Omental fat pad (tissue), 4 donors: Measurements from ENCODE around the gene TMEM147. TPM values are rescaled to one million over a fixed set of nuclear protein-coding genes. Genes with fewer than 3 reads are reported as not detected.

Source experiments
- ATAC-seq: fragments of 150-250 bp; one replicate; pipeline ENCODE4 v1.9.1; 2016; ENCODE audit warnings: mild to moderate bottlenecking, moderate library complexity; ENCODE audit not compliant: low FRiP score
- DNase-seq: peaks from one replicate; pipeline ENCODE4 v3.0.0-alpha.2; 2019; ENCODE audit warnings: low spot score
- total RNA-seq, 4 donors: library from RNA; depleted of rRNA; stranded (reverse); fragments of >200 nt; gene quantifications; one replicate each; pipeline ENCODE4 v1.1.0, GENCODE V29; 2016
- TF ChIP-seq, protein P1 (sequence below), 3 donors: fragments of 450-650 bp; IDR thresholded peaks; one replicate each; pipeline ENCODE4 v1.5.1; 2016 to 2017; ENCODE audit warnings: antibody characterized with exemption in 3 of 3, mild to moderate bottlenecking in 3 of 3, moderate library complexity in 2 of 3

TMEM147 gene
- total RNA-seq, 4 donors from 2014 or later: 67.1 to 114 (median 74.5) TPM

DNA sequence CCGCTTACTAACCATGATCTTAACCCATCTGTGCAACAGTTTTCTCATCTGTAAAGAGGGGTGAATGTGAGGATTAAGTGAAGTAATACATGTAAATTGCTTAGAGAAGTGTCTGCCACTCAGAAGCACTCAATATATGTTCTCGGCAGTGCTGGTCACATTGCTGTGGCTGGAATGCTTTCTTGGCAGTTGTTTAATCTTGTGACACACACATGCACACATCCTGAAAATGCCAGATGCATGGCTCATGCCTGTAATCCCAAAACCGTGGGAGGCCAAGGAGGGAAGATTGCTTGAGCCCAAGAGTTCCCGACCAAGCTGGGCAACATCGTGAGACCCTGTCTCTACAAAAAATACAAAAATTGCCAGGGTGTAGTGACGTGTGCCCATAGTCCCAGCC lies 27.1 kb upstream of the TMEM147 start:
- TF ChIP-seq, protein P1, sequence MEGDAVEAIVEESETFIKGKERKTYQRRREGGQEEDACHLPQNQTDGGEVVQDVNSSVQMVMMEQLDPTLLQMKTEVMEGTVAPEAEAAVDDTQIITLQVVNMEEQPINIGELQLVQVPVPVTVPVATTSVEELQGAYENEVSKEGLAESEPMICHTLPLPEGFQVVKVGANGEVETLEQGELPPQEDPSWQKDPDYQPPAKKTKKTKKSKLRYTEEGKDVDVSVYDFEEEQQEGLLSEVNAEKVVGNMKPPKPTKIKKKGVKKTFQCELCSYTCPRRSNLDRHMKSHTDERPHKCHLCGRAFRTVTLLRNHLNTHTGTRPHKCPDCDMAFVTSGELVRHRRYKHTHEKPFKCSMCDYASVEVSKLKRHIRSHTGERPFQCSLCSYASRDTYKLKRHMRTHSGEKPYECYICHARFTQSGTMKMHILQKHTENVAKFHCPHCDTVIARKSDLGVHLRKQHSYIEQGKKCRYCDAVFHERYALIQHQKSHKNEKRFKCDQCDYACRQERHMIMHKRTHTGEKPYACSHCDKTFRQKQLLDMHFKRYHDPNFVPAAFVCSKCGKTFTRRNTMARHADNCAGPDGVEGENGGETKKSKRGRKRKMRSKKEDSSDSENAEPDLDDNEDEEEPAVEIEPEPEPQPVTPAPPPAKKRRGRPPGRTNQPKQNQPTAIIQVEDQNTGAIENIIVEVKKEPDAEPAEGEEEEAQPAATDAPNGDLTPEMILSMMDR (IDR thresholded peaks at IDR 0.05): no peak
- DNase-seq (no peak), ATAC-seq (no peak)

DNA sequence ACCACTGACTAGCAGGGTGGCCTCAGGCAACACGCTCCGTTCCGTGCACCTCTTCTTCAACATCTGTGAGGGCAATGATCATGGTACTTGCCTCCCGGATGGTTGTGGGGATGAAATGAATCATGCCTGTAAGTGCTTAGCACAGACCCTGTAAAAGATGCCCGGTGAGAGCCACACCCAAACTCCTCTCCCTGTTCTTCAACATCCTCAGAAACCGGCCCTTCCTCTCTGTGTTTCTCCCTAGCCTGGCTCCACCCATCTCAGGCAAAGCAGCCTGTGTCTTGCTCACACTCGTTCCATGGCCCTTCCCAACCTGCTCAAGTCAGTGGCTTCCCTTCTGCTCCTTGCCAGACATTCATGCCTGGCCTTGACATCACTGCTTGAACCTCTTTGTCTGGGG lies 26.1 kb upstream of the TMEM147 start:
- ATAC-seq (no peak), DNase-seq (no peak)
- TF ChIP-seq, protein P1 (IDR thresholded peaks at IDR 0.05): no peak

DNA sequence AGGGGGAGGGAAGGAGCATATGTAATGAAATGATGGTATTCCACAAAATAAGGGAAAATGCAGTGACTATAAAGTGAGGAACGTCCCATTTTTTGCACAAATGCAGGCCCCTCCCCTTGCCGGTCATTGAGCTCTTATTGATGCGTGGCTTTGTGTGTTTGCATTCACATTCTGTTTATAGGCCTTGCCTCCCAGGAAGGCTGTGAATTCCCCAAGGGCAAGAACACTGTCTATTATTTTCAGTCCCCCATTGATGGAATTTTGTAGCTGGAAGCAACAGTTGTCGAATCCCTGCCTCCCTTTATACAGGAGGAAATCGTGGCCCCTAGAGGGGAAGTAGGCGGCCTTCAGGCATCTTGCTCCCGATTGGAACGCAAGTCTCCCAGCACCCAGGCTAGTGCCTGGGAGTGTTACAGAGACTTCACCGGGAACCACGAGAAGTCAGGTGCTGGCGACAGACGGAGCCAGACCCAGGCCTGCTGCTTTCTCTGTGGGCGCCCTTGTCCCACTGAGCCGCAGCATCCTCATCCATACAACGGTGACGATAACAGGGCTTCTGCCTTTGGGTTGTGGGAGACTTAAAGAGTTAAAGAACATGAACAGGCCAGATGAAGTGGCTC lies 24.2 kb upstream of the TMEM147 start:
- TF ChIP-seq, protein P1 (IDR thresholded peaks at IDR 0.05): no peak
- ATAC-seq: no peak
- no peak for DNase-seq

DNA sequence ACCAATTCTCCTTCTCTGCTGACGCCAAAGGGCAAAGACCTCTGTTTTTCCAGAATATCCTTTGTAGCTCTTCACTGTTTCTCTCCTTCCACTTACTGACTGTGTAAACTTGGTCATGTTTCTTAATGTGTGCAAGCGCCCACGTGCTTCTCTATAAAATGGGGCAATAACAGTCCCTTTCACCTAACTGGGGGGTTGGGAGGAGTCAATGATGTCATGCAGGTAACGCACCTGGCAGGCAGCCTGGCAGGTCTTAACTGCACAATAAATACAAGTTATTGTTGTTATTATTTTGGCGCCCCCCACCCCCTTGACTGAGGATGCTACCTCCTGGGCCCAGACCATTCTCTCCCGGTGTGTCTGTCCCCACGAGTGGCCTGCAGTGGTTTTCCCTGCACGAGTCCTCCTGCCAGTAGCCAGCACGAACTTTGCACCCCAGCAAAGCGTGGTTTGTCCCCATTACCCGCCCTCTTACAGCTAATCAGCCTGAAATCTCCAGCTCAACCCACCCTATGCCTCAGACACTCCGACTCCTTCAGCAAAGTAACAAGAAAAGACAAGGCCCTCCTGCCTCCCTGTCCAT lies 22.6 kb upstream of the TMEM147 start:
- DNase-seq (no peak), ATAC-seq (no peak)
- TF ChIP-seq, protein P1 (IDR thresholded peaks at IDR 0.05): no peak

DNA sequence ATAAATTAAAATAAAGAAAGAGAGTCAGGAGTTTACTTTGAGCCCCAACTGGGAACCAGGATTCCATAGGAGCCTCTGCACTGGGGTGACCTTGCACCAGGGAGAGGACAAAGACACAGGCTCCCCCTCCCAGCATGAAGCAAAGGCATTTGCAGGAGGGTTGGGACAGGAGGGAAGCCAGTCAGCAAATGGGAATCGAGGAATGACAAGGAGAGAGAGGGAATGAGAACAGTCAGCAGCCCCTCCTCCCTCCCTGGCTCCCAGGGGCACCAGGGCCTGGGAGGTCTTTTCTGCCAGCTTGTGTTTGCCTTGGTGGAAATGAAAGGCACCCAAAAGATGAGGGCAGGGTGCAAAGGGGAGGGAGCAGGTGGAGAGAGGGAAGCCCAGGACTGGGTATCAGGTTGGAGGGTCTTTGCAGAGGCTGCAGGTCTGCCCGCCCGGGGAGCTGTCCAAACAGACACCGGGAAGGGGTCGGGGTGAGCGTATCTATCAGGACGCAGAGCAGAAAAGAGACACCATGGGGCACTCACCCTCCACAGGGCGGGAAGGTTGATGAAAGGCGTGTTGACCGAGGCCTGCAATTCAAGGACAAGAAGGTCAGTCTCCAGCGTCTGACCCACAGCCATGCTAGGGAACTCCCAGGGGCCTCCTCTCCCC lies 21.1 kb upstream of the TMEM147 start:
- DNase-seq (no peak), ATAC-seq (no peak)
- TF ChIP-seq, protein P1 (IDR thresholded peaks at IDR 0.05): no peak

DNA sequence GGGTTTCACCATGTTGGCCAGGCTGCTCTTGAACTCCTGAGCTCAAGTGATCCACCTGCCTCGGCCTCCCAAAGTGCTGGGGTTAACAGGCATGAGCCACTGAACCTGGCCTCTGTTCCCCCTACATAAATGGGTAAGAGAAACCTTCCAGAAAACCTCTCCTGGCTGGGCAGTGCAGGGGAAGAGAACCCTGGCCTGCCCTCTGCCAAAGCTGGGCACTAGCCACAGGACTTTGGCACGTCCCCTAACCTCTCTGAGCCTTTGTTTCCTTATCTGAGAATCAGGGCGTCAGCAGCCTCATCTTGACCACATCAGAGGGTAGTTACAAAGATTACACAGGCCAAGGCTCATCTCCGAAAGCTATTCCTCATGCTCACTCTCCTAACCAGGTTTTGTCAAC lies 19.6 kb upstream of the TMEM147 start:
- DNase-seq (no peak), ATAC-seq (no peak)
- TF ChIP-seq, protein P1 (IDR thresholded peaks at IDR 0.05): no peak
